Activated T-cell treated with anti-CD3 and anti-CD28 coated beads for 24 hours (primary cell): Measurements from ENCODE around the gene NAPG.
"Not testable (repeated sequence)": the region's sequence is repeated elsewhere in the genome, so short reads cannot be mapped to it uniquely, and the experiment has no call there.

Experiments used
- DNase-seq: peaks from one replicate; pipeline ENCODE4 v3.0.0-alpha.2; 2020; ENCODE audit warnings: low read depth

Gene NAPG

GRCh38 chr18:10514601-10515000 is 11.2 kb upstream of the NAPG start:
- no peak for DNase-seq

GRCh38 chr18:10515456-10515855 is 10.4 kb upstream of the NAPG start:
- DNase-seq = no peak

GRCh38 chr18:10516078-10516477 is 9.7 kb upstream of the NAPG start:
- no peak for DNase-seq

GRCh38 chr18:10518595-10519255 is 7.1 kb upstream of the NAPG start:
- DNase-seq = no peak

- DNase-seq = no peak
Measured at GRCh38 chr18:10519366-10519765, 6.5 kb upstream of the NAPG start.

GRCh38 chr18:10519999-10520935 is 5.6 kb upstream of the NAPG start:
- DNase-seq = peak; percentile 42

- no peak for DNase-seq
Measured at GRCh38 chr18:10521566-10521965, 4.3 kb upstream of the NAPG start.

GRCh38 chr18:10522574-10522973 is 3.3 kb upstream of the NAPG start:
- DNase-seq = no peak

GRCh38 chr18:10523544-10523943 is 2.3 kb upstream of the NAPG start:
- DNase-seq = no peak

GRCh38 chr18:10524507-10525370 is 1.1 kb upstream of the NAPG start:
- no peak for DNase-seq

- no peak for DNase-seq
Measured at GRCh38 chr18:10525371-10525691, 496 bp upstream of the NAPG start.

- DNase-seq = no peak
Measured at GRCh38 chr18:10526561-10526949, 728 bp downstream of the NAPG start.

- no peak for DNase-seq
Measured at GRCh38 chr18:10528439-10528838, 2.6 kb downstream of the NAPG start.

- DNase-seq = no peak
Measured at GRCh38 chr18:10530002-10530401, 4.2 kb downstream of the NAPG start.

GRCh38 chr18:10530852-10531251 is 5.0 kb downstream of the NAPG start:
- peak; percentile 23 for DNase-seq

- DNase-seq = no peak
Measured at GRCh38 chr18:10533111-10533510, 7.3 kb downstream of the NAPG start.

- DNase-seq = no peak
Measured at GRCh38 chr18:10536280-10536679, 10.5 kb downstream of the NAPG start.

- no peak for DNase-seq
Measured at GRCh38 chr18:10537765-10538164, 11.9 kb downstream of the NAPG start.

GRCh38 chr18:10539124-10539523 is 13.3 kb downstream of the NAPG start:
- not testable (repeated sequence) for DNase-seq

GRCh38 chr18:10543277-10543676 is 17.4 kb downstream of the NAPG start:
- DNase-seq = no peak

GRCh38 chr18:10544093-10544748 is 18.4 kb downstream of the NAPG start:
- DNase-seq = no peak
